K562 (cell line): ENCODE results near the gene HAUS2. TPM values are rescaled to one million over a fixed set of nuclear protein-coding genes. Genes with fewer than 3 reads are reported as not detected.
A peak's percentile ranks its signal among the peaks of the same experiment; 100 is the strongest.

Experiments used
- NR3C1 ChIP-seq: sonication (generic); formaldehyde crosslinking; IDR thresholded peaks from 2 replicates; pipeline ENCODE4 v1.8.1; 2022; ENCODE audit warnings: missing genetic modification reagents
- PBX2 ChIP-seq, 2 experiments: IDR thresholded peaks in 1 of 2; conservative IDR thresholded peaks in 1 of 2; 2 replicates each; pipeline ENCODE4 v1.6.1; 2016; ENCODE audit warnings: low read depth in 2 of 2, mild to moderate bottlenecking in 1 of 2, missing compliant biosample characterization in 1 of 2, missing genetic modification characterization in 1 of 2, moderate library complexity in 1 of 2
- POU5F1 ChIP-seq: fragments of 150-350 bp; IDR thresholded peaks from 2 replicates; pipeline ENCODE4 v1.6.1; 2014; ENCODE audit warnings: borderline replicate concordance, low read length, low read depth, mild to moderate bottlenecking; ENCODE audit not compliant: partially characterized antibody
- RCOR1 ChIP-seq, 2 experiments: IDR thresholded peaks; 2 replicates each; pipeline ENCODE4 v1.6.1; 2012; ENCODE audit warnings: low read depth in 2 of 2, low read length in 2 of 2, borderline replicate concordance in 1 of 2, improper control_type of control experiment in 1 of 2
- polyA plus RNA-seq, 8 experiments: library from polyadenylated mRNA; depleted of rRNA in 4 of 8; stranded (reverse) in 5 of 8; unstranded in 3 of 8; fragments of >200 nt; fragmentation: Nextera tagmentation in 2 of 8; fragmentation: Illumina TruSeq in 1 of 8; extraction: Ambion mirVana in 2 of 8; extraction: Trizol in 1 of 8; gene quantifications; 2 replicates each; pipeline versions ENCODE4 v1.2.1 to v1.2.3, GENCODE V29; 2011 to 2014; ENCODE audit warnings: inconsistent platforms in 1 of 8, missing spikeins in 1 of 8
- total RNA-seq, 7 experiments: library from RNA; depleted of rRNA in 6 of 7; stranded (reverse); fragments of >200 nt in 6 of 7; fragmentation: Illumina TruSeq in 2 of 7; extraction: Trizol in 2 of 7; gene quantifications; 2 replicates each; pipeline versions ENCODE4 v1.2.1 to v1.2.3, GENCODE V29; 2011 to 2021; ENCODE audit warnings: low replicate concordance in 1 of 7
- TF ChIP-seq, protein P1 (sequence below), 2 experiments: fragments of 450-650 bp; formaldehyde crosslinking in 1 of 2; IDR thresholded peaks; 2 replicates each; pipeline versions ENCODE4 v1.4.0 to v1.6.1; 2014 to 2020; ENCODE audit warnings: mild to moderate bottlenecking in 2 of 2, borderline replicate concordance in 1 of 2, low read depth in 1 of 2
- TF ChIP-seq, protein P2 (sequence below), 2 experiments: fragments of 200-800 bp in 1 of 2; sonication (Bioruptor generic) in 1 of 2; sonication (generic) in 1 of 2; formaldehyde crosslinking in 1 of 2; IDR thresholded peaks in 1 of 2; conservative IDR thresholded peaks in 1 of 2; 2 replicates each; pipeline versions ENCODE4 v1.5.0 to v1.6.1; 2016 to 2020; ENCODE audit warnings: missing compliant biosample characterization in 1 of 2, missing genetic modification characterization in 1 of 2, missing genetic modification reagents in 1 of 2
- TF ChIP-seq, protein P3 (sequence below), 2 experiments: IDR thresholded peaks; 2 replicates each; pipeline ENCODE4 v1.6.1; 2012; ENCODE audit warnings: improper control_type of control experiment in 2 of 2, low read depth in 2 of 2, low read length in 2 of 2, borderline replicate concordance in 1 of 2

Gene HAUS2
- total and polyA plus RNA-seq, 9 of the 15 experiments (the other 6 are each of a cell fraction or from before 2014, with no cell fraction given): 30.6 to 64.9 (median 54.1) TPM

DNA sequence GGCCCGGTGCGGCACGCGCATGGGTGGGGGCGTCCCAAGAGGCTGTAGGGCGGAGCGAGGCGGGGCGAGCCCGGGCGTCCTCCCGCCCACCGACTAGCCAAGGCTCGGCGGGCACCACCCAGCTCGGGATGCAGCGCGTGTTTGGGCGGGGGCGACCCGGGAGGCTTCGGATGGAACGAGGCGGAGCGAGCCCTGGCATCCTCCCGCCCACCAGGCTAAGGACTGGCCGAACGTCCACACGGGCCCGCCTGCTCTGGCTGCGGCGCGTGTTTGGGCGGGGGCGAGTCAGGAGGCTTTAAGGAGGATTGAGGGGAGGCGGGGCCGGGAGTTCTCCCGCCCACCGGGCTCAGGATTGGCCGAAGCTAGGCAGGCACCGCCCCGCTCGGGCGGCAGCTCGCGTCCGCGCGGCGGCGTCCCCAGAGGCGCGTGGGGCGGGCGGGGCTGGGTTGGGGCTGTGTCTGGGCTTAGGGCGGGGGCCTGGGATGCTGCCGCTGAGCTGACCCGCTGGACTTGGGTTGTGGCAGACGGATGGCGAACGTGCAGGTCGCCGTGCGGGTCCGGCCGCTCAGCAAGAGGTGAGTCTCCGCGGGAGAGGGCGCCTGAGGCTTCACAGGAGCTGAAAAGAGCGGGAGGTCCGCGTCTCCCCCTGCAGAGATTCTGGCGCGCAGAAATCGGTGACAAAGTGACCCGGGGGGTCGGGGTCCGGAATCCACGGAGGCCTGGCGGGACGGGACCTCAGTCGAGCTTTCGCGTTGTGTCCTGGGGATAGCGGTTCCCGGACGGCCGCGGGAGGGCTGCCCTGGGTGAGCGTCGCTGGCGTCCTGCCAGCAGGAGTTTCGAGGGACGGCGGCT lies 26.8 kb downstream of the HAUS2 start, which contains the start of gene STARD9 (continued):
- TF ChIP-seq, protein P1, sequence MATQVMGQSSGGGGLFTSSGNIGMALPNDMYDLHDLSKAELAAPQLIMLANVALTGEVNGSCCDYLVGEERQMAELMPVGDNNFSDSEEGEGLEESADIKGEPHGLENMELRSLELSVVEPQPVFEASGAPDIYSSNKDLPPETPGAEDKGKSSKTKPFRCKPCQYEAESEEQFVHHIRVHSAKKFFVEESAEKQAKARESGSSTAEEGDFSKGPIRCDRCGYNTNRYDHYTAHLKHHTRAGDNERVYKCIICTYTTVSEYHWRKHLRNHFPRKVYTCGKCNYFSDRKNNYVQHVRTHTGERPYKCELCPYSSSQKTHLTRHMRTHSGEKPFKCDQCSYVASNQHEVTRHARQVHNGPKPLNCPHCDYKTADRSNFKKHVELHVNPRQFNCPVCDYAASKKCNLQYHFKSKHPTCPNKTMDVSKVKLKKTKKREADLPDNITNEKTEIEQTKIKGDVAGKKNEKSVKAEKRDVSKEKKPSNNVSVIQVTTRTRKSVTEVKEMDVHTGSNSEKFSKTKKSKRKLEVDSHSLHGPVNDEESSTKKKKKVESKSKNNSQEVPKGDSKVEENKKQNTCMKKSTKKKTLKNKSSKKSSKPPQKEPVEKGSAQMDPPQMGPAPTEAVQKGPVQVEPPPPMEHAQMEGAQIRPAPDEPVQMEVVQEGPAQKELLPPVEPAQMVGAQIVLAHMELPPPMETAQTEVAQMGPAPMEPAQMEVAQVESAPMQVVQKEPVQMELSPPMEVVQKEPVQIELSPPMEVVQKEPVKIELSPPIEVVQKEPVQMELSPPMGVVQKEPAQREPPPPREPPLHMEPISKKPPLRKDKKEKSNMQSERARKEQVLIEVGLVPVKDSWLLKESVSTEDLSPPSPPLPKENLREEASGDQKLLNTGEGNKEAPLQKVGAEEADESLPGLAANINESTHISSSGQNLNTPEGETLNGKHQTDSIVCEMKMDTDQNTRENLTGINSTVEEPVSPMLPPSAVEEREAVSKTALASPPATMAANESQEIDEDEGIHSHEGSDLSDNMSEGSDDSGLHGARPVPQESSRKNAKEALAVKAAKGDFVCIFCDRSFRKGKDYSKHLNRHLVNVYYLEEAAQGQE (IDR thresholded peaks at IDR 0.05; ENCODE audit: borderline replicate concordance): no peak
- TF ChIP-seq, protein P1 (CRISPR knock-in tag; IDR thresholded peaks at IDR 0.05; ENCODE audit: low read depth): no peak
- TF ChIP-seq PBX2 (CRISPR knock-in tag; IDR thresholded peaks at IDR 0.05; ENCODE audit: low read depth): no peak
- TF ChIP-seq PBX2 (tag; conservative IDR thresholded peaks at IDR 0.05; ENCODE audit: low read depth): no peak
- TF ChIP-seq RCOR1 (IDR thresholded peaks at IDR 0.05; ENCODE audit: borderline replicate concordance in 1 of 2, low read depth in 2 of 2, low read length in 2 of 2): peak in 1 of 2 experiments; percentile 51; a peak in 1 of 4 replicates
- peak; percentile 67; the same call in 1 of the 2 replicates for TF ChIP-seq NR3C1 (CRISPR knock-in tag)
- TF ChIP-seq, protein P2, sequence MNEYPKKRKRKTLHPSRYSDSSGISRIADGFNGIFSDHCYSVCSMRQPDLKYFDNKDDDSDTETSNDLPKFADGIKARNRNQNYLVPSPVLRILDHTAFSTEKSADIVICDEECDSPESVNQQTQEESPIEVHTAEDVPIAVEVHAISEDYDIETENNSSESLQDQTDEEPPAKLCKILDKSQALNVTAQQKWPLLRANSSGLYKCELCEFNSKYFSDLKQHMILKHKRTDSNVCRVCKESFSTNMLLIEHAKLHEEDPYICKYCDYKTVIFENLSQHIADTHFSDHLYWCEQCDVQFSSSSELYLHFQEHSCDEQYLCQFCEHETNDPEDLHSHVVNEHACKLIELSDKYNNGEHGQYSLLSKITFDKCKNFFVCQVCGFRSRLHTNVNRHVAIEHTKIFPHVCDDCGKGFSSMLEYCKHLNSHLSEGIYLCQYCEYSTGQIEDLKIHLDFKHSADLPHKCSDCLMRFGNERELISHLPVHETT (CRISPR knock-in tag; conservative IDR thresholded peaks at IDR 0.05 in 1 of 2, IDR thresholded peaks at IDR 0.05 in 1 of 2): no peak
- TF ChIP-seq, protein P3, sequence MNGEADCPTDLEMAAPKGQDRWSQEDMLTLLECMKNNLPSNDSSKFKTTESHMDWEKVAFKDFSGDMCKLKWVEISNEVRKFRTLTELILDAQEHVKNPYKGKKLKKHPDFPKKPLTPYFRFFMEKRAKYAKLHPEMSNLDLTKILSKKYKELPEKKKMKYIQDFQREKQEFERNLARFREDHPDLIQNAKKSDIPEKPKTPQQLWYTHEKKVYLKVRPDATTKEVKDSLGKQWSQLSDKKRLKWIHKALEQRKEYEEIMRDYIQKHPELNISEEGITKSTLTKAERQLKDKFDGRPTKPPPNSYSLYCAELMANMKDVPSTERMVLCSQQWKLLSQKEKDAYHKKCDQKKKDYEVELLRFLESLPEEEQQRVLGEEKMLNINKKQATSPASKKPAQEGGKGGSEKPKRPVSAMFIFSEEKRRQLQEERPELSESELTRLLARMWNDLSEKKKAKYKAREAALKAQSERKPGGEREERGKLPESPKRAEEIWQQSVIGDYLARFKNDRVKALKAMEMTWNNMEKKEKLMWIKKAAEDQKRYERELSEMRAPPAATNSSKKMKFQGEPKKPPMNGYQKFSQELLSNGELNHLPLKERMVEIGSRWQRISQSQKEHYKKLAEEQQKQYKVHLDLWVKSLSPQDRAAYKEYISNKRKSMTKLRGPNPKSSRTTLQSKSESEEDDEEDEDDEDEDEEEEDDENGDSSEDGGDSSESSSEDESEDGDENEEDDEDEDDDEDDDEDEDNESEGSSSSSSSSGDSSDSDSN (IDR thresholded peaks at IDR 0.05; ENCODE audit: borderline replicate concordance in 1 of 2, low read depth in 2 of 2, low read length in 2 of 2): 0 out of 4 replicates have a peak, but pooled peaks of 1 of the 2 experiments have one; percentile 51
- TF ChIP-seq POU5F1: peak; percentile 13
